ENCODE measurements around the gene ZBTB7B.

The ZBTB7B gene

GRCh38 chr1:155062702-155063411, 60.3 kb downstream of the ZBTB7B start:
- peak overlapping the region; percentile 31 for H3K4me3 ChIP-seq (ENCODE audit: low read depth, low read length)
- DNase-seq (ENCODE audit: low read depth), result peak; percentile 65
- TF ChIP-seq CTCF (conservative IDR thresholded peaks at IDR 0.05; ENCODE audit: low read depth, low read length), result peak; percentile 90

GRCh38 chr1:155063550-155064110, 61.0 kb downstream of the ZBTB7B start, which contains the start of gene EFNA4:
Gene EFNA4, plus strand, starts transcription at chr1:155063740. Its CDS starts 84 bp downstream, at chr1:155063824.
- peak; percentile 88 for DNase-seq (ENCODE audit: low read depth)
- H3K4me3 ChIP-seq (ENCODE audit: low read depth, low read length), result peak within 1 kb of the TSS; percentile 94
- TF ChIP-seq CTCF (conservative IDR thresholded peaks at IDR 0.05; ENCODE audit: low read depth, low read length), result no peak

GRCh38 chr1:155064111-155064831, 61.7 kb downstream of the ZBTB7B start:
- no peak for TF ChIP-seq CTCF (conservative IDR thresholded peaks at IDR 0.05; ENCODE audit: low read depth, low read length)
- peak; percentile 39 for DNase-seq (ENCODE audit: low read depth)
- H3K4me3 ChIP-seq (ENCODE audit: low read depth, low read length), result peak overlapping the region; percentile 94

- no peak overlapping the region for H3K4me3 ChIP-seq (ENCODE audit: low read depth, low read length)
- TF ChIP-seq CTCF (conservative IDR thresholded peaks at IDR 0.05; ENCODE audit: low read depth, low read length), result no peak
- no peak for DNase-seq (ENCODE audit: low read depth)
These were observed 62.3 kb downstream of the ZBTB7B start for GRCh38 chr1:155064832-155065429.

GRCh38 chr1:155066777-155067176, 64.2 kb downstream of the ZBTB7B start:
- no peak overlapping the region for H3K4me3 ChIP-seq (ENCODE audit: low read depth, low read length)
- no peak for DNase-seq (ENCODE audit: low read depth)
- no peak for TF ChIP-seq CTCF (conservative IDR thresholded peaks at IDR 0.05; ENCODE audit: low read depth, low read length)
